Loucy (cell line): ENCODE measurements around the gene FBRS.

Source experiments
- EZH2phosphoT487 ChIP-seq: fragments of 200-600 bp; IDR thresholded peaks from 2 replicates; pipeline ENCODE4 v1.6.1; 2018; ENCODE audit warnings: antibody characterized with exemption, mild to moderate bottlenecking, moderate library complexity, borderline replicate concordance
- TF ChIP-seq, protein P1 (sequence below): fragments of 200-600 bp; sonication (generic); conservative IDR thresholded peaks from 2 replicates; pipeline ENCODE4 v1.5.1; 2014; ENCODE audit warnings: mild to moderate bottlenecking, antibody characterized with exemption, low read length

DNA sequence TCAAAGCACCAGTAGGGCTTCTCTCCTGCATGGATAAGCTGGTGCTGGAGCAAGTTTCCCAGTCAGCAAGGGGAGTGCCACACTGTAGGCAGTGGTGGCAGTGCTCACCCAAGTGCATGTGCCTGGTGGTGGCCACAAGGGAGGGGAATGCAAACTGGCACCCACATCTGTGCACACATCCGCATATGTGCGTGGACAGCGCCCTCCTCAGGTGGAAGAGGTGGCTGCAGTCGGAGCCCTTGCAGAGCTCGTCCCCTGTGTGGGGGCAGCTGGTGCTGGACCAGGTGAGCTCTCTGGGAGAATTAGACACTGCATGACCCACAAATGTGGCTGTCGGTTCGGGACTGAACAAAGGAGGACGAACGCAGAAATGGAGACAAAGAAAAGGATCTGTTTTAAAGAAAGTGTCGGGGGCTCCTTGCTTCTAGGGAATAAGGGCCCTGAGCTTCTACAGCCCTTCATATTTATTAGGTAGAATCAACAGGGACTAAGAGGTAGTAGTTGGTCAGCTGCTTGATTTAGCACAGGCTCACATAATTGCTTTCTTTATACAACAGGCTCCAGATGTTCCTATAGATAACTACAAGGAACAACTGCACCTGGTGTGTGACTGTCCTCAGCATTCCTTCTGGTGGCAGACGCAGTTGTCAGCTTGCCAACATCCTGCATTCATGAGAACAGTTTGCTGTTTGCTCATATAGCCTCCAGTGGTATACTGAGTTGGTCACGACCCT lies 42.7 kb upstream of the FBRS start:
- TF ChIP-seq, protein P1, sequence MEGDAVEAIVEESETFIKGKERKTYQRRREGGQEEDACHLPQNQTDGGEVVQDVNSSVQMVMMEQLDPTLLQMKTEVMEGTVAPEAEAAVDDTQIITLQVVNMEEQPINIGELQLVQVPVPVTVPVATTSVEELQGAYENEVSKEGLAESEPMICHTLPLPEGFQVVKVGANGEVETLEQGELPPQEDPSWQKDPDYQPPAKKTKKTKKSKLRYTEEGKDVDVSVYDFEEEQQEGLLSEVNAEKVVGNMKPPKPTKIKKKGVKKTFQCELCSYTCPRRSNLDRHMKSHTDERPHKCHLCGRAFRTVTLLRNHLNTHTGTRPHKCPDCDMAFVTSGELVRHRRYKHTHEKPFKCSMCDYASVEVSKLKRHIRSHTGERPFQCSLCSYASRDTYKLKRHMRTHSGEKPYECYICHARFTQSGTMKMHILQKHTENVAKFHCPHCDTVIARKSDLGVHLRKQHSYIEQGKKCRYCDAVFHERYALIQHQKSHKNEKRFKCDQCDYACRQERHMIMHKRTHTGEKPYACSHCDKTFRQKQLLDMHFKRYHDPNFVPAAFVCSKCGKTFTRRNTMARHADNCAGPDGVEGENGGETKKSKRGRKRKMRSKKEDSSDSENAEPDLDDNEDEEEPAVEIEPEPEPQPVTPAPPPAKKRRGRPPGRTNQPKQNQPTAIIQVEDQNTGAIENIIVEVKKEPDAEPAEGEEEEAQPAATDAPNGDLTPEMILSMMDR, result peak; percentile 95
- TF ChIP-seq EZH2phosphoT487, result no peak
